ENCODE measurements around the gene POLQ.
"Not testable (repeated sequence)": the region's sequence is repeated elsewhere in the genome, so short reads cannot be mapped to it uniquely, and the experiment has no call there.

- not testable (repeated sequence) for TF ChIP-seq ZNF274 (IDR thresholded peaks at IDR 0.05; ENCODE audit: low read depth, low read length); YY1 (IDR thresholded peaks at IDR 0.05; ENCODE audit: insufficient read depth, insufficient read length); SUZ12 (IDR thresholded peaks at IDR 0.05; ENCODE audit: extremely low read depth, insufficient read depth, insufficient read length)
Observed at GRCh38 chr3:121388308-121388707, 157.5 kb downstream of the POLQ start.
